Measurements from ENCODE around the gene SEMA5A. TPM values are rescaled to one million over a fixed set of nuclear protein-coding genes. Genes with fewer than 3 reads are reported as not detected.

The SEMA5A gene
- total RNA-seq, 2 donors from 2014 or later, result 13.3 to 17.6 TPM

- no peaks in the 10 kb centered on the region for H3K36me3 ChIP-seq
- ATAC-seq (ENCODE audit: insufficient number of reproducible peaks, low FRiP score, low read depth), result no peak
- no peak for DNase-seq (ENCODE audit: low spot score)
- no peak overlapping the region for H3K27ac ChIP-seq
- H3K9me3 ChIP-seq, result no peaks in the 10 kb centered on the region
- TF ChIP-seq, protein P1, sequence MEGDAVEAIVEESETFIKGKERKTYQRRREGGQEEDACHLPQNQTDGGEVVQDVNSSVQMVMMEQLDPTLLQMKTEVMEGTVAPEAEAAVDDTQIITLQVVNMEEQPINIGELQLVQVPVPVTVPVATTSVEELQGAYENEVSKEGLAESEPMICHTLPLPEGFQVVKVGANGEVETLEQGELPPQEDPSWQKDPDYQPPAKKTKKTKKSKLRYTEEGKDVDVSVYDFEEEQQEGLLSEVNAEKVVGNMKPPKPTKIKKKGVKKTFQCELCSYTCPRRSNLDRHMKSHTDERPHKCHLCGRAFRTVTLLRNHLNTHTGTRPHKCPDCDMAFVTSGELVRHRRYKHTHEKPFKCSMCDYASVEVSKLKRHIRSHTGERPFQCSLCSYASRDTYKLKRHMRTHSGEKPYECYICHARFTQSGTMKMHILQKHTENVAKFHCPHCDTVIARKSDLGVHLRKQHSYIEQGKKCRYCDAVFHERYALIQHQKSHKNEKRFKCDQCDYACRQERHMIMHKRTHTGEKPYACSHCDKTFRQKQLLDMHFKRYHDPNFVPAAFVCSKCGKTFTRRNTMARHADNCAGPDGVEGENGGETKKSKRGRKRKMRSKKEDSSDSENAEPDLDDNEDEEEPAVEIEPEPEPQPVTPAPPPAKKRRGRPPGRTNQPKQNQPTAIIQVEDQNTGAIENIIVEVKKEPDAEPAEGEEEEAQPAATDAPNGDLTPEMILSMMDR (IDR thresholded peaks at IDR 0.05), result no peak
- H3K4me3 ChIP-seq, result no peak overlapping the region
- no peaks in the 10 kb centered on the region for H3K4me1 ChIP-seq (ENCODE audit: control insufficient read depth in 1 of 2, low read depth in 2 of 2)
- no peaks in the 10 kb centered on the region for H3K27me3 ChIP-seq (replicated peaks; ENCODE audit: insufficient read depth)
Measured at GRCh38 chr5:9241479-9242305, 304.2 kb downstream of the SEMA5A start.

DNA sequence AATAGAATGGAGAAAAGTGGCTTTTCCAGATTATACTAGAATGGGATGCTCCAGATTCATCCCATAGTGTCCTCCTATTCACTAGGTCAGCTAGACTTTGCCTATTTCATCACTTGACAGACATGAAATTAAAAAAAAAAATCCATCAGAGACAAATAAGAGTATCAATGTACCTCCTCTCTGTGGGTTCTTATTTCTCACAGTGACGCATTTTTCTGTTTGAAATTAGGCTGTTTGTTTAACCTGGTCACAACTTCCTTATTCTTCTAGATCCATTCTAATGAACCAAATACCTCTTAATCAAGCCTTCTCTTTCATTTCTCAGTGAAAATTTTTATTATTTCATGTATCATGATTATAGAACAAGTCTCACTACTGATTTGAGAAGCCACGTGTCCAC, 305.4 kb downstream of the SEMA5A start:
- Histone ChIP-seq H3K4me3 (no peak overlapping the region), H3K27me3 (replicated peaks; ENCODE audit: insufficient read depth) (no peaks in the 10 kb centered on the region), H3K27ac (no peak overlapping the region), H3K9me3 (no peaks in the 10 kb centered on the region), H3K4me1 (ENCODE audit: control insufficient read depth in 1 of 2, low read depth in 2 of 2) (no peaks in the 10 kb centered on the region), H3K36me3 (no peaks in the 10 kb centered on the region)
- DNase-seq (ENCODE audit: low spot score), result no peak
- ATAC-seq (ENCODE audit: insufficient number of reproducible peaks, low FRiP score, low read depth), result no peak
- TF ChIP-seq, protein P1 (IDR thresholded peaks at IDR 0.05), result no peak

- Histone ChIP-seq H3K4me1 (ENCODE audit: control insufficient read depth in 1 of 2, low read depth in 2 of 2) (no peaks in the 10 kb centered on the region), H3K27me3 (replicated peaks; ENCODE audit: insufficient read depth) (no peaks in the 10 kb centered on the region), H3K9me3 (no peaks in the 10 kb centered on the region), H3K36me3 (no peaks in the 10 kb centered on the region), H3K27ac (no peak overlapping the region), H3K4me3 (no peak overlapping the region)
- ATAC-seq (ENCODE audit: insufficient number of reproducible peaks, low FRiP score, low read depth) (no peak), DNase-seq (ENCODE audit: low spot score) (no peak)
- TF ChIP-seq, protein P1 (IDR thresholded peaks at IDR 0.05), result no peak
Measured at GRCh38 chr5:9239626-9240025, 306.2 kb downstream of the SEMA5A start.

GRCh38 chr5:9239071-9239470, 306.8 kb downstream of the SEMA5A start:
- no peaks in the 10 kb centered on the region for H3K4me1 ChIP-seq (ENCODE audit: control insufficient read depth in 1 of 2, low read depth in 2 of 2)
- DNase-seq (ENCODE audit: low spot score), result no peak
- no peaks in the 10 kb centered on the region for H3K36me3 ChIP-seq
- H3K9me3 ChIP-seq, result no peaks in the 10 kb centered on the region
- TF ChIP-seq, protein P1 (IDR thresholded peaks at IDR 0.05), result no peak
- H3K4me3 ChIP-seq, result no peak overlapping the region
- no peak for ATAC-seq (ENCODE audit: insufficient number of reproducible peaks, low FRiP score, low read depth)
- no peaks in the 10 kb centered on the region for H3K27me3 ChIP-seq (replicated peaks; ENCODE audit: insufficient read depth)
- no peak overlapping the region for H3K27ac ChIP-seq

GRCh38 chr5:9233712-9234111, 312.2 kb downstream of the SEMA5A start:
- H3K4me3 ChIP-seq, result no peak overlapping the region
- ATAC-seq (ENCODE audit: insufficient number of reproducible peaks, low FRiP score, low read depth), result no peak
- TF ChIP-seq, protein P1 (IDR thresholded peaks at IDR 0.05), result no peak

More at GRCh38 chr5:9233712-9234111, 312.2 kb downstream of the SEMA5A start:
- H3K36me3 ChIP-seq, result no peaks in the 10 kb centered on the region
- H3K9me3 ChIP-seq, result no peaks in the 10 kb centered on the region
- no peak overlapping the region for H3K27ac ChIP-seq
- H3K4me1 ChIP-seq (ENCODE audit: control insufficient read depth in 1 of 2, low read depth in 2 of 2), result peaks cover 5 to 9% of the 10 kb centered on the region in 2 donors
- H3K27me3 ChIP-seq (replicated peaks; ENCODE audit: insufficient read depth), result no peaks in the 10 kb centered on the region
- no peak for DNase-seq (ENCODE audit: low spot score)
